Left lung (tissue), 10 donors: Measurements from ENCODE around the gene PTPRD. TPM values are rescaled to one million over a fixed set of nuclear protein-coding genes. Genes with fewer than 3 reads are reported as not detected.

ENCODE experiments used
- ATAC-seq: fragments of 200-7000 bp; cut with Tn5 transposase; one replicate; pipeline ENCODE4 v1.9.1; 2020; ENCODE audit warnings: moderate library complexity
- DNase-seq, 4 donors: peaks; one replicate each; pipeline ENCODE4 v3.0.0-alpha.2; 2013 to 2020
- H3K27ac ChIP-seq, 2 donors: fragments of 200-600 bp; sonication (generic) in 1 of 2; one replicate each; pipeline versions ENCODE4 v1.5.0 to v1.8.0; 2020 to 2021
- H3K27me3 ChIP-seq, 2 donors: fragments of 200-600 bp; sonication (generic) in 1 of 2; one replicate each; pipeline versions ENCODE4 v1.5.0 to v1.8.0; 2020 to 2021
- H3K36me3 ChIP-seq, 2 donors: fragments of 200-600 bp; sonication (generic) in 1 of 2; one replicate each; pipeline versions ENCODE4 v1.5.0 to v1.8.0; 2020 to 2021
- H3K4me1 ChIP-seq, 2 donors: fragments of 200-600 bp; one replicate each; pipeline ENCODE4 v1.8.0; 2021
- H3K4me3 ChIP-seq, 2 donors: fragments of 200-600 bp; sonication (generic) in 1 of 2; one replicate each; pipeline versions ENCODE4 v1.5.0 to v1.8.0; 2020 to 2021; ENCODE audit warnings: mild to moderate bottlenecking in 1 of 2
- H3K9me3 ChIP-seq, 2 donors: fragments of 200-600 bp; sonication (generic) in 1 of 2; one replicate each; pipeline versions ENCODE4 v1.5.0 to v1.8.0; 2020 to 2021
- intact Hi-C, 2 donors: fragments of 100-400 bp; cut with DNase I; formaldehyde crosslinking; loops; one replicate each; pipeline versions ENCODE4 v1.11.2 to v1.14.2; 2022
- polyA plus RNA-seq, 6 donors: library from polyadenylated mRNA; unstranded; fragments of 120-200 nt; gene quantifications; one replicate each; pipeline ENCODE4 v1.2.1, GENCODE V29; 2013; ENCODE audit not compliant: insufficient read length in 6 of 6
- total RNA-seq, 2 donors: library from RNA; stranded (reverse); fragmentation: NEBNext Ultra II Directional; extraction: Animal tissue kit (Norgen Biotek cat#: 25700); gene quantifications; one replicate each; pipeline ENCODE4 v1.2.1, GENCODE V29; 2021
- TF ChIP-seq, protein P1 (sequence below), 2 donors: fragments of 200-600 bp; sonication (generic) in 1 of 2; IDR thresholded peaks; one replicate each; pipeline versions ENCODE4 v1.5.0 to v1.8.0; 2021; ENCODE audit warnings: antibody characterized with exemption in 2 of 2
- donor health status: DM: no; HTN: yes; CAD: no.
- donor health status: DM: no; HTN: no; CAD: no.

PTPRD gene
- total and polyA plus RNA-seq, 8 donors, result 24.2 to 167 (median 139) TPM

- Histone ChIP-seq H3K9me3 (no peaks in the 10 kb centered on the region), H3K4me3 (no peak overlapping the region), H3K4me1 (no peaks in the 10 kb centered on the region), H3K27me3 (no peaks in the 10 kb centered on the region), H3K27ac (no peak overlapping the region), H3K36me3 (no peaks in the 10 kb centered on the region)
- ATAC-seq (no peak), DNase-seq (no peak)
- TF ChIP-seq, protein P1, sequence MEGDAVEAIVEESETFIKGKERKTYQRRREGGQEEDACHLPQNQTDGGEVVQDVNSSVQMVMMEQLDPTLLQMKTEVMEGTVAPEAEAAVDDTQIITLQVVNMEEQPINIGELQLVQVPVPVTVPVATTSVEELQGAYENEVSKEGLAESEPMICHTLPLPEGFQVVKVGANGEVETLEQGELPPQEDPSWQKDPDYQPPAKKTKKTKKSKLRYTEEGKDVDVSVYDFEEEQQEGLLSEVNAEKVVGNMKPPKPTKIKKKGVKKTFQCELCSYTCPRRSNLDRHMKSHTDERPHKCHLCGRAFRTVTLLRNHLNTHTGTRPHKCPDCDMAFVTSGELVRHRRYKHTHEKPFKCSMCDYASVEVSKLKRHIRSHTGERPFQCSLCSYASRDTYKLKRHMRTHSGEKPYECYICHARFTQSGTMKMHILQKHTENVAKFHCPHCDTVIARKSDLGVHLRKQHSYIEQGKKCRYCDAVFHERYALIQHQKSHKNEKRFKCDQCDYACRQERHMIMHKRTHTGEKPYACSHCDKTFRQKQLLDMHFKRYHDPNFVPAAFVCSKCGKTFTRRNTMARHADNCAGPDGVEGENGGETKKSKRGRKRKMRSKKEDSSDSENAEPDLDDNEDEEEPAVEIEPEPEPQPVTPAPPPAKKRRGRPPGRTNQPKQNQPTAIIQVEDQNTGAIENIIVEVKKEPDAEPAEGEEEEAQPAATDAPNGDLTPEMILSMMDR (IDR thresholded peaks at IDR 0.05), result no peak
- intact Hi-C loops, result no loop called here
These were observed 1886.1 kb downstream of the PTPRD start for GRCh38 chr9:8726692-8727091.

DNA sequence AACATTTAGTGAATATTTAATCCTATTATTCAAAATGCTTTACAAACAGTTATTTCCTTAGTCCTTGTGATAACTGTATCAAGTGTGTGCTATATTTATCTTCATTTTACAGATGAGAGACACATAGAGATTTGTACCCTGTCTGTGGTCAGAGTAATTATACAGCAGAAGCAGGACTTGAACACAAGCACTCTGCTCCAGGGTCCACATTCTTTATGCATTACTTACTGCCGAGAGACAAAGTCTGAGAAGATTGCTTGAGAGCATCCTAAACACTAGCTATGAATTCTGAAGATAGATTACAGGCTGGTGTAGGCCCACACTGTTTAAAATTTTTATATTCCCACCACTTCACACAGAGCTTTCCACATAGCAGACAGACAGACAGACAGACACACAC, 1887.2 kb downstream of the PTPRD start:
- Histone ChIP-seq H3K36me3 (no peaks in the 10 kb centered on the region), H3K4me1 (no peaks in the 10 kb centered on the region), H3K27ac (no peak overlapping the region), H3K4me3 (no peak overlapping the region), H3K27me3 (no peaks in the 10 kb centered on the region), H3K9me3 (no peaks in the 10 kb centered on the region)
- DNase-seq (no peak), ATAC-seq (no peak)
- intact Hi-C loops, result no loop called here
- TF ChIP-seq, protein P1 (IDR thresholded peaks at IDR 0.05), result no peak

GRCh38 chr9:8724284-8725018, 1888.4 kb downstream of the PTPRD start:
- H3K4me1 ChIP-seq, result no peaks in the 10 kb centered on the region
- H3K9me3 ChIP-seq, result no peaks in the 10 kb centered on the region
- DNase-seq (no peak), ATAC-seq (no peak)
- no peaks in the 10 kb centered on the region for H3K27me3 ChIP-seq
- no peak overlapping the region for H3K4me3 ChIP-seq
- no peaks in the 10 kb centered on the region for H3K36me3 ChIP-seq
- TF ChIP-seq, protein P1 (IDR thresholded peaks at IDR 0.05), result no peak
- H3K27ac ChIP-seq, result no peak overlapping the region
- intact Hi-C loops, result no loop called here

DNA sequence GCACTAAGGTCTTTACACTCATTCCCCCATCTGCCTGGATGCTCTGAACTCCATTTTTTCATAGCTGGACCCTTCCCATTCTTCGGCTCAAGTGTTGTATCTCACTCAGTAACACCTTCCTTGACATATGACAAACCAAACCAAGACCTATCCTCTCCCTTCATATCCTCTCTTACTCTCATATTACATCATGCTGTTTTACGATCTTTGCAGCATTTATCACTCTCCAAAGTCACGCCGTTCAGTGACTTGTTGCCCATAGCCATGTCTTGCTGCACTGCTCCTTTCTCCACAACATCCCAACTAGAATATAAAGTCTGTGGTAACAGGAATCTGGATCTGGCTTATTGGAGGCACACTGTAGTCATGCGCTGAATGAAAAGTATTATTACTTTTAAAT, 1889.6 kb downstream of the PTPRD start:
- intact Hi-C loops, result no loop called here
- Histone ChIP-seq H3K4me3 (no peak overlapping the region), H3K4me1 (no peaks in the 10 kb centered on the region), H3K27ac (no peak overlapping the region), H3K27me3 (no peaks in the 10 kb centered on the region), H3K9me3 (no peaks in the 10 kb centered on the region), H3K36me3 (no peaks in the 10 kb centered on the region)
- no peak for ATAC-seq
- no peak for DNase-seq
- TF ChIP-seq, protein P1 (IDR thresholded peaks at IDR 0.05), result no peak

DNA sequence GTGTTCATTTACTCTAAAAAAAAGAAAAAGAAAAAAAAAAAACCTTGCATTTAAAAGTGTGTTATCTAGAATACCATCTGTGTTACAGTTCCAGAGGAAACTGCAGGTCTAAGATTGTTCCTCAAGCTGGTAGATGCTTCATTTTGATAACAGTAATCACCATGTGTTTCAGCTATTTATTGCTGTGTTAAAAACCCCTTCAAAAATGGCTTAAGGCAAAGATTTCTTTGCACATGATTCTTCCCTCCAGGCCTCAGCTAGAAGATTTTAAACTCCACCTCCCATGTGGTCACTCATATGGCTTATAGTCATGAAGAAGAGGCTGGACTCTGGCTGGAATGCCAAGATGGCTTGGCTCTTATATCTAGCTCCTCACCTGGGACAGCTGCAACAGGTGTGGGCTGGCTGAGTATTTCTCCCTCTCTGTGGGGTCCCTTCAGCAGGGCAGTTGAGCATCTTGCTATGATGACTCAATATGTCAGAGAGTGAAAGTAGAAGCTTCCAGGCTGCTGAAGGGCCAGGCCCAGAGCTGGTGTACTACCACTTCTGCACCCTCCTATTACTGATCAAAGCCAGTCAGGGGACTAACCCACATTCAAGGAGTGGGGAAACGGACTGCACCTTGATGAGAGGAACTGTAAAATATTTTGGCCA, 1892.8 kb downstream of the PTPRD start:
- Histone ChIP-seq H3K36me3 (no peaks in the 10 kb centered on the region), H3K4me3 (no peak overlapping the region), H3K27ac (no peak overlapping the region), H3K9me3 (no peaks in the 10 kb centered on the region), H3K27me3 (no peaks in the 10 kb centered on the region), H3K4me1 (no peaks in the 10 kb centered on the region)
- TF ChIP-seq, protein P1 (IDR thresholded peaks at IDR 0.05), result no peak
- DNase-seq (no peak), ATAC-seq (no peak)
- intact Hi-C loops, result no loop called here
